Stimulated activated CD8-positive, alpha-beta memory T cell treated with anti-CD3 and anti-CD28 coated beads, Interleukin-12 subunit alpha, Interleukin-12 subunit beta, amount 100 ng/mL, for 24 hours (primary cell): ENCODE results near the gene ARL4A.

Experiments
- DNase-seq: peaks from one replicate; pipeline ENCODE4 v3.0.0-alpha.2; 2020; ENCODE audit errors: extremely low read depth

ARL4A gene

DNA sequence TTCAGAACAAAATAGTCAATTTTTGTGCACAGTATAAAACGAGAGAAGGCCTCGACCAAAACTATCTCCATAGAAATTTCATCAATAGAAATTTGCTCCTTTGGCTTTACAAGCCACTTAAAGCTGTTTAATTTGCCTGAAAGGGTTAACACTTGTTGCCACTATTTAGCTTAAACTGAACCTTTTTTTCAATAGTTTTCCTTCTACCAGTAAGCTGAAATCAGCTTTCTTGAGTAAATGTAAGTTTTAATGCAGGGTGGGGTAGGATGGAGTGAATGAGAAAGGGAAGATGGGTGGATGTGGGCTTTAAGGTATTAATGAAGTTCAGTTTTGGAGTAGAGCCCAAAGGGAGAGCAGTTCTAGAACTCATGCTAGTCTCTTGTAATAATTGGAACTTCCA lies 39.5 kb downstream of the ARL4A start:
- DNase-seq = no peak

DNA sequence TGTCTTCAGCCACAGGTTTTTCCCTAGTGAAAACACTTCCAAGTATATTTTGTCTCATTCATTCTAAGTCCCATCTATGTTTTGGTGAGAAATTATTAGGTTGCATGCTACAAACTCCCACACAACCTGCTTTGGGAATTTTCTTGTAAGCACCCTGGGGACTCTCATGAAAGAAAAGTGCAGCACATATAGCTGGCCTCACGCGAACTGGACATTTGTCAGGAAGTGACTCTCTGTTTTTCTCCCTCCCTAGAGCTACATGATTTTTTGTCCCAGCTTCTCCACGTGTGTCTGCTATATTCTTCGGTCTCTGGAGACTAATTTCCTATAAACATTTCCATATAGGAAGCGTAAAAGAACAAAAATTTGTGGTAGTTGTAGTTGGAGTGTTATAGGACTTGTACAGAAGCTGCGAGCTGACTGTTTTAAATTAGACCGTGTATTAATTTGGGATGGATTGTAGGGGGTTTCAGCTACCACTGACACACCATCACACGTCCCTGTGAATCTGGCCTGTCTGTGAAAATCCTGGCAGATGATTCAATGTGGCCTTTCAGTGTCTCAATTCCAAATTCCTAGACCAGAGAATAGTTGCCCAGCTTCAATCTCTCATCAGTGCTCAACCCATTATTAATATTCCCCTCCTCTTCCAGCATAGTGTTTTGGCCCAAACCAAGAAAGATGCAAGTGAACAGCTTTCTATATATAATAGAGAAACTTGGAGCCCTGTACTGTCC lies 40.2 kb downstream of the ARL4A start:
- no peak for DNase-seq

DNA sequence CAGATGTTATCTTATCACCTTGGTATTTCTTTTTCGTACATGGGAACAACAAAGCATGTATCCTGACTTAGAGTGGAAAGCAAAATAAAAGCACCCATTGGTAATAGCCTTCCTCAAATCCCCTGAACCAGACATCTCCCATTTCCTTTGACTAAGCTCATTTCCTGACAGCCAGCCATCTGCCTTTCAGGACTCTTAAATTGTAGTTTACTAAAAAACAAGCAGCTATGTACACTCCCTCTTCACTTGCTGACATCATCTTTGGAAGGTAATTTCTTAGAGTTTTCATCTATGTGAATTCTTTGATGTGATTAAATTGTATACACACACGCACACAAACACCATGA lies 40.7 kb downstream of the ARL4A start:
- no peak for DNase-seq

DNA sequence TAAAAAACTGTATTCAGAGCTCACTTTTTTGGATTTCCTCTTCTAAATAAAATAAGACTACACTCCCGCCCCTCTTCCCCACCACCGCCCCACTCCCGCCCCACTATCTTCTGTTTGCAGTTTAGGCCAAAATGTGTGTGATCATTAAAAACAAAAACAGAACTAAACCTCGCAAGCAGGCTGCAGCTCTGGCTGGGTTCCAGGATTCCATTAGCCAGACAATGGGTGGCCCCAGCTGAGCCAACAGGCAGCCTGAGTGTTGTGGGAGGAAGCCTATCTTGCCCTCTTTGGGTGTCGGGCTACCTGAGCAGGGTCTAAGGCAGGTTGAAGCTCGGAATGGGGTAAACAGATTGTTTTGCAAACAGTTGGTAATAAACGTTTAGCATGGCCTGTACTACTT lies 41.7 kb downstream of the ARL4A start:
- no peak for DNase-seq

DNA sequence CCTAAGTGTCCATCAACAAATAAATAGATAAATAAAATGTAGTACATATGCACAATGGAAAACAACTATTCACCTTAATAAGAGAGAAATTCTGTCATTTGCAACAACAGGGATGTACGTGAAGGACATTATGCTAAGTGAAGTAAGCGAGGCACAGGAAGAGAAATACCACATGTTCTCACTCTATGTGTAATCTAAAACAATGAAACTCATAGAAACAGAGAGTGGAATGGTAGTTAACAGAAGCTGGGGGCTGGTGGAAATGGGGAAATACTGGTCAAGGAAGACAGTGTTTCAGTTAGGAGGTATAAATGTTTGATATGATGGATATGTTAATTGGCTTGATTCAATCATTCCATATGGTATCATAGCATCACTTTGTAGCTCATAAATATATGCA lies 43.1 kb downstream of the ARL4A start:
- no peak for DNase-seq

DNA sequence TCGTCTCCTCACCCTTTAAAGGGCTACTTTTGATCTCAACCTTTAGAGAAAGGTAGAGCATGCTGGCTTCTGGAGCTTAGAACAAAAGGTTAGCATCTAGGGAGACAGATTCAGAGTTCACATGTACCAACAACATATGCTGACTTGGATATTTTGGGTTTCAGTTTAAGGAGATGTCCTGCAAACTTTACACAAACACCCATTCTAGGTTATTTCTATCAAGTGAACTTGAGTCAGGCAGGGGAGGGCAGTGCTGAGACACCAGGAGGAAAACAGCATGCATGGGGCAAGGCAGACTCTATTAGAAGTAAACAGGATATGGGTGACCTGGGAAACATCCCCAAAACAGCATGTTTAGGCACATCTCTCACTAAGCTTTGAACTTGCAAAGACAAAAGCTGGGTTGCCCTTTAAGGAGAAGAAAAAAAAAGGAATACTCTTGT lies 43.8 kb downstream of the ARL4A start:
- DNase-seq = no peak

DNA sequence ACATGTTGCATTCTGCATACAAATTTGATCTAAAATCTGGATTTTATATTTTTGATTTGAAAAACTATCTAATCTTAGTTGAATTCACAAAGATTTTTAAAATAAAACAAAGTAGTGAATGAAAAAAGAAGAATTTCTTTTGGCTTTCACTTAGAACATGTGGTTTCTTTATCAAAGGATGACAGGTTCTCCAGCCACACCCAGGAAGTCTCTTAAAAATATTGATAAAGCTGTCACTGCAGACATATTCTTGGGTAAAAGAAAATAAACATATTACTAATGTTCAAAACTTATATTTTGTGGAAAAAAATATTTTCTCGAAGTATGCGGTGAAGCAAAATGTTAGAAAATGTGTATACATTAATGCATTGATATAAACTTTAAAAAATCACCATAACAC lies 44.3 kb downstream of the ARL4A start:
- DNase-seq = no peak

DNA sequence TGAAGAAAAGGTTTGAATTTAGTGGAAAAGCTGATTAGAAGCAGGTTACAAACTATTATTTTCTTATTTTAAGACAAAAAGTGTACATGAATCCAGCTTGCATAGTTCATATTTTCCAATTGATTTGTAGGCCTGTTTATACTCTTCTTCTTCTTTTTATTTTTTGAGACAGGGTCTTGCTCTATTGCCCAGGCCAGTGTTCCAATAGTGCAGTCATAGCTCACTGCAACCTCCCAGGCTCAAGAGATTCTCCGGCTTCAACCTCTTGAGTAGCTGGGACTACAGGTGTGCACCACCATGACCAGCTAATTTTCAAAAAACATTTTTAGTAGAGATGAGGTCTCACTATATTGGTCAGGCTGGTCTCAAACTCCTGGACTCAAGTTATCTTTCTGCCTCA lies 45.0 kb downstream of the ARL4A start:
- DNase-seq = no peak

DNA sequence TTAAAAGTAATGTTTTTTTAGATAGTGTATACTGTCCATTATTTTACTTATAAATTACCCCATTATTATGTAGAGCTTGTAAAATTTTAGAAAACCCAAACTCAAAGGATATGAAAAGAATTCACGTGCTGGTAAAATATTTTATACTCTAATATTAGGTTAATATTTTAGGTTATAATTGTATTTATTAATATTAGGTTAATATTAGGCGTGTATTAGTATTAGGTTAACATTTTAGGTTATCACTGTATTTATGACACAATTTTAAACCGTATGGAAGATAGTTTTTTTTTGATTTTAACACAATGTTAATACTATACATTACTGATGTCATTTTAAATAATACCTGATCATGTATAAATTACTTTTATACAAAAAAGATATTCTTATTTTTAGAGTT lies 48.5 kb downstream of the ARL4A start:
- no peak for DNase-seq

DNA sequence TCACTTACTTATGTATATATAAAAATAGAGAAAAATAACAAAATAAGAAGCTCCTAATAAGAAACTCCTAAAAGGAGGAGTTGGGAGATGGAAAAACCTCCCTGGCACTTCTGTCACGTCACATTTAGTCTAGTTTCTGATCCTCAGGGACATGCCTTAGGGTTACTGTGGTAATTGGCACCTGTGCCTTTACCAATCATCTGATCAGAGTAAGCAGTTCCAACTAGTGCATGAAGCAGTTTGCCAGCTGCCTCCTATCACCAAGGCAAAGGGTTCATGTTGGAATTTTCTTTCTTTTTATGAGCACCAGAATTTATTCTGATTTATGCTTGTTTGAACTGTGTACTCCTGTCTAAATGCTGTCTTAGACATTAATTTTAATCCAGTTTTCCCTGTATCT lies 49.9 kb downstream of the ARL4A start:
- DNase-seq = no peak

DNA sequence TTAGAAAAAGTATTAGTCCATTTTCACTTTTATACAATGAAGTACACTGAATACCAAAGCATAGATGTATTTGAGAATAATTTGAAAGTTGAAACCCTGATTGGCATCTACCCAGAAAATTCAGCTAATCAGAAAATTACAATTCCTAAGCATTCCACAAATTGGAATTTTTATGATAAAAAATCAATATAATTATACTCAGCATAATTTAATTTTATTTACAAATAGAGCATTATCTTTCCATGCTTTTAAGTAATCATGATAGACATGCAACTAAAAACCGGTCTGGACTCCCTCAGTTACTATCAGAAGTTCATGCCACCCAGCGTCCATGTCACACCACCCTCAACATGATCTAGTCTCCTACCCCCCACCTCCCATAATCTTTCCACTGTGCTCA lies 50.4 kb downstream of the ARL4A start:
- no peak for DNase-seq

DNA sequence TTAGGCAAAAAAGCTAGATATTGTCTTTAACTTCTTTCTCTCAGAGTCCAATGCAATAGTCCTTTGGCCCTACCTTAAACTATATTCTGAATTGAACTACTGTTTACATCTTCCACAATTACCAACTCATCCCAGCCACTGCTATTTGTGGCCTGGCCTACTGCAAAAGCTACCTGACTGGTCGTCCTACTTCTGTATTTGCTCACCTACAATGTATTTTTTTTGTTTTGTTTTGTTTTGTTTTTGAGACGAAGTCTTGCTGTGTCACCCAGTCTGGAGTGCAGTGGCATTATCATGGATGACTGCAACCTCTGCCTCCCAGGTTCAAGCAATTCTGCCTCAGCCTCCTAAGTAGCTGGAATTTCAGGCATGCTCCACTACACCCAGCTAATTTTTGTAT lies 51.2 kb downstream of the ARL4A start:
- DNase-seq = no peak
